ENCODE results near the gene ZCCHC17. TPM values are rescaled to one million over a fixed set of nuclear protein-coding genes. Genes with fewer than 3 reads are reported as not detected.

ZCCHC17 gene
- total RNA-seq, 2 experiments from 2014 or later: 33.0 to 34.2 TPM

GRCh38 chr1:31387612-31388011, 90.8 kb downstream of the ZCCHC17 start:
- Mint-ChIP-seq H3K27ac (no peak overlapping the region), H3K27me3 (peaks cover 35% of the 10 kb centered on the region), H3K4me3 (no peak overlapping the region), H3K36me3 (no peaks in the 10 kb centered on the region), H3K9me3 (no peaks in the 10 kb centered on the region), H3K4me1 (no peaks in the 10 kb centered on the region)
- no peak for DNase-seq

- H3K4me3 Mint-ChIP-seq: no peak overlapping the region
- H3K4me1 Mint-ChIP-seq: peaks cover 4% of the 10 kb centered on the region
- H3K27ac Mint-ChIP-seq: no peak overlapping the region
- DNase-seq: no peak
- peaks cover 26% of the 10 kb centered on the region for H3K27me3 Mint-ChIP-seq
- H3K36me3 Mint-ChIP-seq: no peaks in the 10 kb centered on the region
- H3K9me3 Mint-ChIP-seq: no peaks in the 10 kb centered on the region
Measured at GRCh38 chr1:31389616-31390015, 92.8 kb downstream of the ZCCHC17 start.

GRCh38 chr1:31390071-31390470, 93.2 kb downstream of the ZCCHC17 start:
- Mint-ChIP-seq H3K9me3 (no peaks in the 10 kb centered on the region), H3K4me1 (peaks cover 8% of the 10 kb centered on the region), H3K36me3 (no peaks in the 10 kb centered on the region), H3K4me3 (no peak overlapping the region), H3K27ac (no peak overlapping the region), H3K27me3 (peaks cover 29% of the 10 kb centered on the region)
- DNase-seq: no peak

GRCh38 chr1:31393463-31393862, 96.6 kb downstream of the ZCCHC17 start:
- Mint-ChIP-seq H3K27ac (no peak overlapping the region), H3K4me1 (peaks cover 9% of the 10 kb centered on the region), H3K27me3 (peaks cover 3% of the 10 kb centered on the region), H3K4me3 (no peak overlapping the region), H3K9me3 (no peaks in the 10 kb centered on the region), H3K36me3 (no peaks in the 10 kb centered on the region)
- DNase-seq: no peak

DNA sequence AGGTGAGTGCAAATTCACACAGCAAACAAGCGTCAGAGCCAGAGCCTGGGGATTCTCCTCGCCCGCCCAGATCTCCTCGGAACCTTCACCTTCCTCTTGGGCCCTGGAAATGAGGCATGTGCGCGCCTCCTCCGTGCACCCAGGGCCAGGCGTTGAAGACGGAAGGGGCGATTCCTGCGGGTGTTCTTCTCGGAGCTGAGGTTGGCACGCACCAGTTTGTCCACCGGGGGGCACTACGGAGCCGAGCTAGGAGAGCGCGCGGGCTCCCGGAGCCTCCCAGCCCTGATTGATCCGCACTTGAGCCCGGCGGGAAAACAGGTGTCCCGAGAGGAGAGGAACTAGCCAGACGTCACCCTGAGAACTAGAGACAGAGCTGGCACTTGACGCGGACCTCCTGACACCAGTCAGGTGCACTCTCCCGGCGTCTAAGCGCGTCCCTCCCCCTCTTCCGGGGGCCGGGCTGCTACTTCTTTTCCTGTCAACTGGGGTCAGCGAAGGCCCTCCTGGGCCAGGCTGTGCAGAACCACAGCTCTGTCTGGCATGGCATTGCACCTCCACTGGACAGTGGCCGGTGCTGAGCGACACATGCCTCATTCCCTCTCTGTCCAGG, 97.9 kb downstream of the ZCCHC17 start:
- no peaks in the 10 kb centered on the region for H3K9me3 Mint-ChIP-seq
- peak overlapping the region; percentile 38 for H3K27ac Mint-ChIP-seq
- H3K4me1 Mint-ChIP-seq: peaks cover 9% of the 10 kb centered on the region
- H3K27me3 Mint-ChIP-seq: peaks cover 3% of the 10 kb centered on the region
- DNase-seq: peak; percentile 79
- peak overlapping the region; percentile 73 for H3K4me3 Mint-ChIP-seq
- no peaks in the 10 kb centered on the region for H3K36me3 Mint-ChIP-seq

- H3K4me3 Mint-ChIP-seq: no peak overlapping the region
- H3K9me3 Mint-ChIP-seq: no peaks in the 10 kb centered on the region
- DNase-seq: no peak
- no peak overlapping the region for H3K27ac Mint-ChIP-seq
- peaks cover 3% of the 10 kb centered on the region for H3K27me3 Mint-ChIP-seq
- no peaks in the 10 kb centered on the region for H3K36me3 Mint-ChIP-seq
- peaks cover 9% of the 10 kb centered on the region for H3K4me1 Mint-ChIP-seq
Measured at GRCh38 chr1:31396633-31397351, 100.0 kb downstream of the ZCCHC17 start.

GRCh38 chr1:31397360-31398095, 100.7 kb downstream of the ZCCHC17 start:
- Mint-ChIP-seq H3K36me3 (no peaks in the 10 kb centered on the region), H3K27ac (no peak overlapping the region), H3K27me3 (peaks cover 3% of the 10 kb centered on the region), H3K4me3 (no peak overlapping the region), H3K4me1 (peaks cover 9% of the 10 kb centered on the region), H3K9me3 (no peaks in the 10 kb centered on the region)
- no peak for DNase-seq

DNA sequence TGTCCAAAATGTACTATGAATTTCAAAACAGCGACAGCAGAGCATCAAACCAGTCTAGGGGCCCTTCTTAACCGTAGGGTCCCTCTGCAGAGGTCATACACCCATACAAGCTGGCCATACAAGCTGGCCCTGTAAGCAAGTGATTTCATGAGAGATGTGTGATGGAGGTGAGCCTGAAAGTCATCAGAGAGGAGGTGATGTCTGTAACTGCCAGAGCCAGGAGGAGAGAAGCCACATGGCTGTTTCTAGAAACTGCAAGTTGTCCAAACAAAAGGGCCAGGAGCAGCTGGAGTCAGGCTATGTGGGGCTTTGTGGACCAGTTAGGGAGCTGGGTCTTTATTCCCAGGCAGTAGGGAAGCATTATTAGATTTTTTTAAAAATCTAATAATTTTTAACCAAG, 101.4 kb downstream of the ZCCHC17 start:
- H3K9me3 Mint-ChIP-seq: no peaks in the 10 kb centered on the region
- peaks cover 9% of the 10 kb centered on the region for H3K4me1 Mint-ChIP-seq
- H3K27me3 Mint-ChIP-seq: peaks cover 3% of the 10 kb centered on the region
- no peak overlapping the region for H3K4me3 Mint-ChIP-seq
- no peak for DNase-seq
- no peaks in the 10 kb centered on the region for H3K36me3 Mint-ChIP-seq
- H3K27ac Mint-ChIP-seq: no peak overlapping the region

DNA sequence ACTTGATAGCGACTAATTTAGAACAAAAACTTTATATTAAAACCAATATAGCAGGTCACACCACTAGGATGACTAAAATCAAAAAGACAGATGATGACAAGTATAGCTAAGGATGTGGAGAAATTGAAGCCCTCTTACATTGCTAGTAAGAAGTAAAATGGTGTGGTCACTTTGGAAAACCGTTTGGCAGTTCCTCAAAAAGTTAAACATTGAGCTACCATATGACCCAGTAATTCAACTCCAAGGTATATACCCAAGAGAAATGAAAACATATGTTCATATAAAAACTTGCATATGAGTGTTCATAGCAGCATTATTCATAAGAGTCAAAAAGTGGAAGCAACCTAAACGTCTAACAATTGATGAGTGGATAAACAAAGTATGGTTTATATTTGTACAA, 103.1 kb downstream of the ZCCHC17 start:
- H3K4me1 Mint-ChIP-seq: peaks cover 2% of the 10 kb centered on the region
- peaks cover 6% of the 10 kb centered on the region for H3K27me3 Mint-ChIP-seq
- no peak overlapping the region for H3K27ac Mint-ChIP-seq
- H3K9me3 Mint-ChIP-seq: no peaks in the 10 kb centered on the region
- no peak for DNase-seq
- H3K36me3 Mint-ChIP-seq: no peaks in the 10 kb centered on the region
- no peak overlapping the region for H3K4me3 Mint-ChIP-seq

DNA sequence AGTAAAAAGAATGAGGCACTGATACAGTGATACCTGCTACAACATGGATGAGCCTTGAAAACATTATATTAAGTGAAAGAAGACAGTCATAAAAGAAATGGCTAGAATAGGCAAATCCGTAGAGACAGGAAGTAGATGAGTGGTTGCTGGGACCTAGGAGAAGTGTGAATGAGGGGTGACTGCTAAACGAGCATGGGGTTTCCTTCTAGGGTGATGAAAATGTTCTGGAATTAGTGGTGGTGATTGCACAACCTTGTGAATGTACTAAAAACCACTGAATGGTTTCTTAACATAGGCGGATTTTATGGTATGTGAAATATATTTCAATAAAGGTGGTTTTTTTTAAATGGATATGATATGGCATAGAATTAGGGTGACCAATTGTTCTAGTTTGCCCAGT, 103.6 kb downstream of the ZCCHC17 start:
- DNase-seq: no peak
- Mint-ChIP-seq H3K36me3 (no peaks in the 10 kb centered on the region), H3K4me3 (no peak overlapping the region), H3K27me3 (peaks cover 4% of the 10 kb centered on the region), H3K9me3 (no peaks in the 10 kb centered on the region), H3K4me1 (no peaks in the 10 kb centered on the region), H3K27ac (no peak overlapping the region)

DNA sequence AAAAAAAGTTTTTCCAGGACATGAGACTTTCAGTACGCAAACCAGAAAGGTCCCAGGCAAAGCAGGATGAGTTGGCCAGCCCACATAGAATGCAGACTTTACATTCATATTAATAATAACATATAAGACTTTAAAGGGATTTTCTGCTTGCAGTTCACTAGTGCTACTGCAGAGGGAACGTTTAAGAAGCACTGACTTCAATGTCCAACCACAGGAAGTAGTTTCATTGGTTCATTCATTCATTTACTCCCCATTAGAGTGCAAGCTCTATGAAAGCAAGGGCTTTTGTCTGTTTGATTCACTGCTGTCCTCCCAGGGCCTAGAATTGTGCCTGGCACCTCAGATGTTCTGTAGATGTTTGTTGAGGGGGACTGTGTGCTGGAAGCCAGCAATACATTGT, 104.4 kb downstream of the ZCCHC17 start:
- no peaks in the 10 kb centered on the region for H3K9me3 Mint-ChIP-seq
- peaks cover 4% of the 10 kb centered on the region for H3K27me3 Mint-ChIP-seq
- no peak overlapping the region for H3K27ac Mint-ChIP-seq
- DNase-seq: no peak
- no peaks in the 10 kb centered on the region for H3K36me3 Mint-ChIP-seq
- no peak overlapping the region for H3K4me3 Mint-ChIP-seq
- no peaks in the 10 kb centered on the region for H3K4me1 Mint-ChIP-seq

DNA sequence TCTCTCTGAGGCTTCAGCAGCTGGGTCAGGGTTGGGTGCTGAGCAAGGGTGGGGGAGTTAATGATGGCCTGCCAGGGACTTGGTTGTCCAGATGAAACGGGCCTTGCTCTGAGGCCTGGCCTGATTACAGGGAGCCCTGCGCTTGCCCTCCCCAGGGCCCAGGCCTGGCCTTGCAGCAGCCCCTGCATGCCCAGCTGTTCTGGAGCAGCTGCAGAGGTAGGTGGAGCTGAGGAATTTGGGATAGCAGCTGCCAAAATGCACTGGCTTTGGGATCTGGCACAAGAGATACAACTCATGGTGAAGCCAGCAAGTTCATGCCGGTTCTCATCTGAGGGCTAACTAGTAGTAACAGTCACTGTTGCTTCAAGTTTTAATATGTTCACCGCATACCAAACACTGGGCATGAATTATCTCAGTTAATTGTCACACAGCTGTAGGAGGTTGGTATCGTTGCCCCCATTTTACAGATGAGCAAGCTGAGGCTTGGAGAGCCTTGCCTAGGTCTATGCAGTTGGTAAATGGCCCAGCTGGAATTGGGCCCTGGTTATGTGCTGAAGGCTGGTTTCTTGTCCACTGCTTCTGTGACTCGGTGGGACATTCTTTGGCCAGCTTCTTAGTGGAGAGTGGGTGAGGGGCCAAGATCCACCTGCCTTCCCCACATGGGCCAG, 108.9 kb downstream of the ZCCHC17 start:
- Mint-ChIP-seq H3K36me3 (no peaks in the 10 kb centered on the region), H3K9me3 (no peaks in the 10 kb centered on the region), H3K4me3 (no peak overlapping the region), H3K27me3 (peaks cover 16% of the 10 kb centered on the region), H3K27ac (no peak overlapping the region), H3K4me1 (no peaks in the 10 kb centered on the region)
- DNase-seq: no peak

DNA sequence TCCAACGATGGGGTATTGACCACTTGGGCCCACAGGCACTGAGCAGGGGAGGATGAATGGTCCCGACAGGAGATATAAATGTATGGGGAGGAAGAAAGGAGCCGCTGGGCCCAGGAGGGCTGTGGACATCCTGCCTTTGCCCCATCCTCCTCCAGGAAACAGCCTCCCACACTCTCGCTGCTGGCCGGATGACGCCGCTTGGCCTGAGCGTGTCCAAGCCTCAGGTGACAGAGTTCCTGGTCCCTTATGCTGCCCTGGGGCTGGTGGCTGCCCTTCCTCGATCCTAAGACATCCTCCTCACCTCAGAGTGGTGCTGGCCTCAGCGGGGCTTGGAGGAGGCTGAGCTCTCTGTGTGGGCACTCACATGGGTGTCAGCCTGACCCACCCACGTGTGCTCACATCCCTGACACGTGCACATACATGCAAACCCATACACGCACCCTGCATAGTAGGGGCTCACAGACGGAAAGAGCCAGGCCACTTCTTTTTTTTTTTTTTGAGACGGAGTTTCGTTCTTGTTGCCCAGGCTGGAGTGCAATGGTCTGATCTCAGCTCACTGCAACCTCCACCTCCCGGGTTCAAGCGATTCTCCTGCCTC, 110.3 kb downstream of the ZCCHC17 start:
- H3K36me3 Mint-ChIP-seq: no peaks in the 10 kb centered on the region
- H3K4me3 Mint-ChIP-seq: no peak overlapping the region
- DNase-seq: no peak
- no peak overlapping the region for H3K27ac Mint-ChIP-seq
- H3K4me1 Mint-ChIP-seq: no peaks in the 10 kb centered on the region
- H3K27me3 Mint-ChIP-seq: peaks cover 30% of the 10 kb centered on the region
- H3K9me3 Mint-ChIP-seq: no peaks in the 10 kb centered on the region

DNA sequence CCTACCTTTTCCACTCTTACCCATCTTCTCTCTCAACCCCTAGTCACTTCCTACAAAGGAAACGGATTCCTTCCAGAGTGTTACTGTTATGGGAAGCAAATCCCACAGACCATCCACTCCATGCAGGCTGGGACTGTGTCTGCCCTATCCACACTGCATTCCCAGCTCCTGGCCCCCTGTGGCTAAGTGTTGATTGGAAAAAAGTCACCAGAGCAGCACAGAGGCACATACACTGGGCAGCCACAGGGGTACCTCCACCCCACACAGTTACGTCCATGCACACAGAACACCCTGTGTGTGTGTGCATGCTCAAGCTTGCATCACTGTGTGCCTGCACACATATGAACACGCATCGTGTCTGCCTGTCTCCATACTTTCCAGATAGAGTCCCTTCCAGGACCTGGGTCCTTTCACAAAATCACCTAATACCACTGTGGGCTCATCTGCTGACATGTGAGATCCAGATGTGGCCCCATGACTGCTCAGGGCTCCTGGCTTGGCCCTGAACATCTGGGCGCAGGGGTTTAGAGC, 112.0 kb downstream of the ZCCHC17 start:
- peaks cover 3% of the 10 kb centered on the region for H3K4me1 Mint-ChIP-seq
- no peaks in the 10 kb centered on the region for H3K9me3 Mint-ChIP-seq
- no peaks in the 10 kb centered on the region for H3K36me3 Mint-ChIP-seq
- H3K27ac Mint-ChIP-seq: no peak overlapping the region
- no peak for DNase-seq
- H3K4me3 Mint-ChIP-seq: no peak overlapping the region
- H3K27me3 Mint-ChIP-seq: peaks cover 40% of the 10 kb centered on the region
